HG02840 (cell line): ENCODE results near the gene UNKL.
A peak's percentile ranks its signal among the peaks of the same experiment; 100 is the strongest.

Experiments used
- ATAC-seq: cut with Tn5 transposase; IDR thresholded peaks from one replicate; pipeline ENCODE4 v1.9.1; 2021; ENCODE audit warnings: mild to moderate bottlenecking, moderate library complexity, moderate number of reproducible peaks; ENCODE audit not compliant: unreplicated experiment, low FRiP score

UNKL gene

GRCh38 chr16:1432388-1433262 is 18.1 kb upstream of the UNKL start:
- no peak for ATAC-seq

DNA sequence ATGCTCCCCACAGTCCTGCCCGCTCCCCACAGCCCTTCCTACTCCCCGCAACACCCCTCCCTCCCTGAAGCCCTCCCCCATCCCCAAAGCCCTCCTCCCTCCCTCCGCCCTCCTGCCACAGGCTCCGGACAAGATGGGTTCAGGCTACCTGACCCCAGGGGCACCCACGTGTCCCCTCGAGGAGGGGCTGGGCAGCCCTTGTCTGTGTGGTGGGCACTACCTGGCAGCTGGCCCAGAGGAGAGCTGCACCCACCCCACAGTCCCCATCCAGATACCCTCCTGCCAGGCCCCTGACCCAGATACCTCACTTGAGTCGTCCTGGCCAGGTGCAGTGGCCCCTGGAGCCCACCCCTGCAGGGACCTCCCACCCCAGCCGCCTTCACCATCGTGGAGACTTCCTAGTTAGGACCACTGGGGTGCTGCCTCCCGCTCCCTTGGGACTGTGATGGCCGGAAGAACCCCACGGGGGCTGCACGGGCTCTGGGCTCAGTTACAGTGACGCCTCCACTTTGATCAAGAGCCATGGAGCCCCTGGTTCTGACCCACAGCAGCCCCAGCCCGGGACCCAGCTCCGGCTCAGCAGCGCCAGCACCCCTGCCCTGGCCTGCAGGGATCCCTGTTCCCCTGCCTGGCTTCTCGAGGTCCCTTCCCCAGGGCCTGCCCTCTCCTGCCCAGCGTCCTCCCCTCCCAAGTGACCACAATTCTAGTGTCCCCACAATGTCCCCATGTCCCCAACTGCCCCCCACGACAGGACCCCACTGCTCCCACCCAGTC is 17.2 kb upstream of the UNKL start:
- ATAC-seq: no peak

DNA sequence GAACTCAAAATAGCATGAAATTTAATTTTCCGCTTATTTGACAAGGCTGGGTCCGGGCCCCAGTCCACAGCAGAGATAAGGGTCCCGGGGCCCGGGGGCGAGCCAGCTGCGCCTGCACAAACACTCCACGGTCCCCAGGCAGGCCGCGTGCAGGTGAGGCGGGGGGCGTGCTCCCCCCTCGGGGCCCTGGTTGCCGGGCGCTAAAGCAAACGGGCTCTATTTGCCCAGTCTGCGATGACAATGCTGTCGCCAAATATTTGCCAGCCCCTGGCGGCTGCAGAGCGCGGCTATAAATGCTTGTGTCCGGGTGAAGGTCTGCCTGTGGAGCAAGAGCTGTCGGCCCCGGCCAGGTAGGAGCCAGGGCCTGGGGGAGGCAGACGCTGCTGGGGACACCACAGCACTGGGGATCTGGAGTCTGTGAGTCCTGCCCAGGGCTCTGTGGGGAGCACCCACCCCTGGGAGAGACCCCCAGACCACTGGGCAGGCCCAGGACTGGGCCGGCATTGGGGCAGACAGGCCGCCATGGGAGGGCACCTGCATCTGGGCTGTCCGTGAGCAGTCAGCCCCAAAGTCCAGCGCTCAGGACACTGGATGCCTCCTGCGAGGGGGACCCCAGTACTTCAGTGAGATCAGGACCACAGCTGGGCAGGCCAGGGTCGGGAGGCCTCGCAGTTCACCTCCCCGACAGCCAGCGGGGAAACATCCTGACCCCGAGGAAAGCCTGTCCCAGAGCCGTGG is 16.4 kb upstream of the UNKL start, which contains the start of gene PERCC1:
PERCC1 (plus strand) TSS at position 320 of the 738 bp plus-strand sequence. CDS start 1,516 bp downstream, outside the sequence.
- ATAC-seq: no peak

DNA sequence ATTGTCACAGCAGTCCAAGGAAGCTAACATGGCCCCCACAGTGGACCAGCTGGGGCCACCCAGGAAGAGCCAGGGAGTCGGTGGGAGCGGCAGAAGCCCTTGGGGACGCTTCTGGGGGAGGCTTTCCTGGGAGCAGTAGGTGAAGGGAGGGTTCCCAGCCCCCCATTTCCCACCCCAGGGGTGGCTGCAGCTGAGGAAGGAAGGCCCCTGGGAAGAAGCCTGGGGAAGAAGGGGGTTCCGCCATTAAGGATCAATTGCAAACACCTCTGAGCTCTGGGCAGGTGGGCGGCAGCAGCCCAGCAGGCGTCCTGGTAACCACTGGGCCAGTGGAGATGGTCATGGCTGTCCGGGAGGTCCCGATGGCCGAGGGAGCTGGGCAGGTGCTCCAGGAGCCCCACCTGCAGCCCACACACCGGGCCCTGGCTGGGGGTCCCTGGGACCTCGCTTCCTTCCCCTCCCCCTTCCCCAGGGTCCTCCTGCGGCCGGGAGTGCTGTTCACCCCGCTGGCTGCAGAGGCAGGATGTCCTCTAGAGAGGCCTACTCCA is 15.8 kb upstream of the UNKL start:
- ATAC-seq: no peak

DNA sequence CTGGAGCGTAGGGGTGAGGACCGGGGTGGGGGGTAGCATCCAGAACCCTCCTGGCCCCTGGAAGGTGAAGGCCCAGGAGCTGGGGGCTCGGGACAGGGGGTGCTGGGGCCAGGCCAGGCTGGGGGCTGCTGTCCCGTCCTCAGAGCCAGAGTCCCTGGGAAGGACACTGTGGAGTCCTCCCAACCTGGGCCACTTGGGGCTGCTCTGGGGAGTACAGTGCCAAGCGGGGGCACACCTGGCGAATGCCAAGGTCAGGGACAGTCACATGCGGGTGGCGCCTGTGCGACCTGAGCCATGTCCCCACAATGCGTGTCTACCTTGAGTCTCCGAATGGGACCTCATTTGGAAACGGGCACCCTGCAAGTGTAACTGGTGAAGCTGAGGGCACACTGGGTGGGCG is 15.1 kb upstream of the UNKL start:
- no peak for ATAC-seq

DNA sequence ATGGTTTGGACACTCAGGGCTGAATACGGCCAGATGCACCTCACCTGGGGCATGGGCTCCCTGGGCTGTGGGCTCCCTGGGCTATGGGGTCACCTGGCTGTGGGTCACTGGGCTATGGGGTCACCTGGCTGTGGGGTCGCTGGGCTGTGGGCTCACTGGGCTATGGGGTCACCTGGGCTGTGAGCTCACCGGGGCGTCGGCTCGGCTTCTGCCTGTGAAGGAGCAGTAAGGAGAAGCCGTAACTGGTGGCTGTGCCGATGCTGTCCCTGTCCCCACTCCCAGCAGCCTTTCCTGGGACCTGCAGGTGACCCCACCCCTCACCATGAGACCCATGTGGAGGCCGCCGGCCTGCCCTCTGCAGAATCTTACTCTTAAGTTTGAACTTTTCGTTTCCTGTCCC is 14.5 kb upstream of the UNKL start:
- no peak for ATAC-seq

DNA sequence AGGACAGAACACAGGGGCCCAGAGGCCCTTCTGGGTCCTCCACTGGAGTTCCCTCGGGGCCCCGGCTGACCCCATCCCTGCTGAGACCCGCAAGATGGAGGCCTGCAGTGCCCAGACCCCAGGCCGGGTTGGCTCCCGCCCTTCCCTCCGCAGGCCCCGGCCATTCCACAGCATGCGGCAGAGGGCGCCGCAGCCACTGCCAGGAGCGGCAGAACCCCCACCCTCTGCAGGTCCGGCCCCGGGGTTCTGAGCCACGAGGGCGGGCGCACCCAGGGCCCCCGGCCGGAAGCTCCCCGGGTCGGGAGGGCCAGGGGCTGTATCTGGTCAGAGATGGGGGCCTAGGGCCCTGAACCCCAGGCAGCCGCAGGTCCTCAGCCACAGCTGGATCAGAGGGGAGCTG is 14.0 kb upstream of the UNKL start:
- ATAC-seq: no peak

GRCh38 chr16:1427473-1428461 is 13.3 kb upstream of the UNKL start:
- ATAC-seq: no peak

GRCh38 chr16:1426734-1427471 is 12.4 kb upstream of the UNKL start:
- ATAC-seq: no peak

- no peak for ATAC-seq
These were observed 11.3 kb upstream of the UNKL start for GRCh38 chr16:1425616-1426370.

DNA sequence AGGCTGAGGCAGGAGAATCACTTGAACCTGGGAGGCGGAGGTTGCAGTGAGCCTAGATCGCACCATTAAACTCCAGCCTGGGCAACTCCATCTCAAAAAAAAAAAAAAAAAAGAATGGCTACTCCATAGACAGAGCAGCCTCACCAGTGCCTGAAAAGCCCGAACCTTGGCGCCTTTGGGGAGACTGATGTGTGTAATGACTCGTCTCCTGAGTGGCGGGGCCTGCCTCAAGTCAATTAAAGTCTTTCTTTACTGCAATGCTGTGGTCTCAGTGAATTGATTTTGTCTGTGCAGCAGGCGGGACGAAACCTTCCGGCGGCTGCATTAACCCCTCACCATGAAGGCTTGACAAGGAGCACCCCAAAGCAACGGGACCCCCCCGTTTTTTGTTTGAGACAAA is 9.5 kb upstream of the UNKL start:
- ATAC-seq: no peak

DNA sequence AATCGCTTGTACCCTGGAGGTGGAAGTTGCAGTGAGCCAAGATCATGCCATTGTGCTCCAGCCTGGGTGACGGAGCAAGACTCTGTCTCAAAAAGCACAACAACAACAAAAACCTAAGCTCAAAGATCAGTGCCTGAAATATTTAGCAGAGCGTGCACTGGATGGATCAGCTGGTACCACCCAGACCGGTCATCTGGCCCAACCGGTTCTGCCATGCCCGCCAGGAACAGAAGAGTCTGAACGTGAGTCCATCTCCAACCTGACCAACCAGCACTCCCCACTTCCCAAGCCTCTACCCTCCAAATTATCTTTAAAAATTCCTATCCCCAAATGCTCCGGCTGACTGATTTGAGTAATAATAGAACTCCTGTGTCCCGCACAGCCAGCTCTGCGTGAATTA is 7.6 kb upstream of the UNKL start:
- ATAC-seq: no peak

DNA sequence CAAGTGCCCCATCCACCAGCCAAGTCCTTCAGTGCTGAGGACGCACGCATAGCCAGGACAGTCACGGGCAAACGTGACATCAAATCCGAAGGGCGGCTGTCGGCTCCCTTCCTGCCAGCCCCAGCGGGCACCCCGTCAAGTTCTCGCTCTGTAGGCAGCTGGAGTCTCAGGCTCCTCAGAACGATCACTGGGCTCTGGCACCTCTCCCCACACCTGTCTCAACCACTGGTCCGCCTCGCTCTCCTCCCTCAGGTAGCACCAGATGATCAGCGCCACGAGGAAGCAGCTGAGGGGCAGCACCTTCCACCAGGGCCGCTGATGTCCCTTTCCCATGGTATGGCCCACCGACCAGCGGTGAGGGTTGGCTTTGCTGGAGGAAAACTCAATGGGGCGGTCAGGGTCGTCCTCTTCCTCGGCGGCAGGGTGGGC is 5.6 kb upstream of the UNKL start:
- peak; percentile 11 for ATAC-seq

DNA sequence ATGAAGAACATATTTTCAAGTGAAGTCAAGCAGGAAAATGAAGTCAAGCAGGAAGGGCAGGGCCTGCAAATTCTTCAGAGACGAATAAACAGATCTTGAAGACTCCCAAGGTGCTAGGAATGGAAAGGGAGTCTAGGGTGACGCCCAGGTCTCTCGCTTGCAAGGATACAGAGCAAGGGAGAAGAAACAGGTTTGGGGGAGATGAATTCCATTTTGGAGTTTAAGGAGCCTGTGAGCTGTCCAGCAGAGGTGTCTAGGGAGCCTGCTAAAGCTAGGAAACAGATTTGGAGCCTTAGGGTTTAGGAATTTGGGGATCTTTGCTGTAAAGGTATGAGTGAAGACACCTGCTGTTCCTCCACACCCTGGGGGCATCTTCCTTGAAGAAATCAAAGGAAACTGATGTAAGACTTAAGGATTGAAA is 2.0 kb upstream of the UNKL start:
- no peak for ATAC-seq

DNA sequence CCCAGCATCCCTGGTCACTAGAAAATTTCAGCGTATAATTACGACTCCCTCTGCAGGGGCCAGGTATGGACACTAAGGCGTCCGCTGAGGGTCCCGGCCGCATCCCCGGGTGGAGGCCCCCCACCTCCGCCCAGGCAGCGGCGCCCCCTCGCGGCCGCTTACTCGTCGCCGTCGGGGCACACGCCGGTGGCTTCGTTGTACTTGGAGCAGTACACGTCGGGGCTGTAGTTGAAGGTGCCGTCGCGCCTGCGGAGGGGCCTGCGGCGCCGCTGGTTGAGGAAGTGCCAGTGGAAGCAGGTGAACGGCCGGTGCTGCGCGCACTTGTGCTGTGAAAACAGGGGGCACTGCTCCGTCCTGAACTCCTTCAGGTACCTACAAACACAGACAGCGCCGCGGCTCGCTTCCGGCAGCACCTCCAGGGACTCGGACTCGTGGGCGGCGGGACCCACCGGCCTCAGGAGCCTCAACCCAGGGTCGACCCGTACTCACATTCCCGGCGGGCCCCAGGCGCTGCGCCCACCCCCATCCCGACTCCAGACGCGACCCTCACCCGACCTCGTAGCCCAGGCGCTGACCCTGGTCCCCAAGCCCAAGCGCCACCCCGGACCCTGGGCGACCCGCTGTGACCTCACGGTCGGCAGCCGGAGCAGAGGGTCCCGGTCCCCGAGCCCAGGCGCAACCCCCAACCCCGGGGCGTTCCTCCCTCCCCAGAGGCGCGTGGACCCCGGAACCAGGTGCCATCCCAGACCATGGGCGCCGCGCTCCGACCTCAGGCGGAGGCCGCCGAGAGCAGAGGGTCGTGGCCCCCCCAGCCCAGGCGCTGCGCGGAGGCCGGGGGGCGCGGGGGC is 596 bp downstream of the UNKL start:
- ATAC-seq: peak; percentile 38

- ATAC-seq: no peak
These were observed 1.7 kb downstream of the UNKL start for GRCh38 chr16:1412847-1413246.

DNA sequence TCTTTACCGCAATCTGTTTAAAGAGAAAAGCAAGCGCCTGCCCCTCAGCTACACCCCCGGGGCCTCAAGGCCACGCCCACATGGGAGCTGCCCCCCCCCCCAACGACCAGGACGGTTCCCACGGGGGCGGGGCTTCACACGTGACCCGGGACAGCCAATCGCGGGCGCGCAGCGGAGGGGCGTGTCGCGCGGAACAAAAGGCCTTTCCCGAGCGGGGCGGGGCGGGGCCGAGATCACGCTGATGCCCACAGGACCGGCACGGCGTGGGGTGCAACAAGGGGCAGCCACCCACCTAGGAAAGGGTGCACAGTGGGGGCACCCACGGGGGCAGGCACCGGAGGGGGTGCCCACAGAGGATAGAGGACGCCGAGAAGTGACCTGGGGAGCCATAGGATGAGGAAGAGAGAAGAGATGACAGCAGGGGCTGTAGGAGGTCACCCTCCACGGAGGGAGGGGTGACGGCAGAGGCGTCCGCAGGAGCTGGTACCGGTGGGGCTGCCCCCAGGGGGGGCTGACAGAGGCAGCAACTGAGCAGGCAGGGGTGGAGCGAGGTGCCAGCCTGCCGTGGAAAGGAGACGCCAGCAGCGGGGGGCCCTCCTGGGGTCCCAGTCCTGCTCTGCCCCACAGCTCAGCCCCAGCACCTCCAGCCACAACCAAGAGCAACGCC is 6.2 kb downstream of the UNKL start:
- ATAC-seq: peak; percentile 66
